Umbilical cord (tissue), 2 donors: Measurements from ENCODE around the gene FMO2. TPM values are rescaled to one million over a fixed set of nuclear protein-coding genes. Genes with fewer than 3 reads are reported as not detected.
"Not testable (repeated sequence)": the region's sequence is repeated elsewhere in the genome, so short reads cannot be mapped to it uniquely, and the experiment has no call there.

Experiments used
- DNase-seq: peaks from one replicate; pipeline ENCODE4 v3.0.0-alpha.2; 2015; ENCODE audit warnings: low spot score
- total RNA-seq: library from RNA; depleted of rRNA; stranded (reverse); fragments of >200 nt; gene quantifications from one replicate; pipeline ENCODE4 v1.2.3, GENCODE V29; 2014; ENCODE audit warnings: low replicate concordance; ENCODE audit not compliant: insufficient read depth

The FMO2 gene
- total RNA-seq, 1 donor from 2014 or later, result 15.4 TPM

DNA sequence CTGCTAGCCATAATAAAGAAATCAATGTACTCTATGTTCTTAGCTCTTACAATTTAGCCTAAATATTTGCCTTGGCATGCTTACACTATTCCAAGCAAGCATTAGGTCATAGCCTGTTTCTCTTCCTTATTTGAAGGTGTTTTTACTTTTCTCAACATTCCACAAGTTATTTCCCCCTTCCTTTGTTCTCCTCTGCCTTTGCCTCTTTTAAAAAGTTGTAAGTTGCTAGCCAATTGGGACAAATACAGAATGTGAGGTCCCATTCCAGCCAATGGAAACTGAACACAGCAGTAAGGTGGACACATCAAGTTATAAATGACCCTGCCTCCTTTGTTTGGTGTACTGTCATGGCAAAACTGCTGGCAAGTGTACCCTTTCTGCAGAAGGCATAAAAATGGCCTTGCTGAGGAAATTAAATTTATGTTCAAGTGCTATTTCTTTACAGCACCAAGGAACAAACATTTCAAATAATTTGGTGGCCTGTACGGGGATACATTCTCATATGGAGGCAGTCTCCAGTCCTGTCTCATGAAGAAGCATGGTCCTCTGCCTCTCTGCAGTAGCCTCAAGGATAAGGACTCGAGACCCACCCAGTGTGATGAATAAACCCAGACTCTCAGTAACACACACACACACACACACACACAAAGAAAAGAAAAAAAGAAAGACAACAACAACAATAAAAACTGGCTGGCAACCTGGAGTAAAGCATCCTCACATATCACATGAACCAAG lies 34.4 kb downstream of the FMO2 start:
- DNase-seq, result no peak

GRCh38 chr1:171220081-171220420 lies 35.0 kb downstream of the FMO2 start:
- DNase-seq, result no peak

- DNase-seq, result peak; percentile 77
Measured at GRCh38 chr1:171220581-171221054, 35.5 kb downstream of the FMO2 start.

- no peak for DNase-seq
Measured at GRCh38 chr1:171221665-171222591, 36.8 kb downstream of the FMO2 start.

DNA sequence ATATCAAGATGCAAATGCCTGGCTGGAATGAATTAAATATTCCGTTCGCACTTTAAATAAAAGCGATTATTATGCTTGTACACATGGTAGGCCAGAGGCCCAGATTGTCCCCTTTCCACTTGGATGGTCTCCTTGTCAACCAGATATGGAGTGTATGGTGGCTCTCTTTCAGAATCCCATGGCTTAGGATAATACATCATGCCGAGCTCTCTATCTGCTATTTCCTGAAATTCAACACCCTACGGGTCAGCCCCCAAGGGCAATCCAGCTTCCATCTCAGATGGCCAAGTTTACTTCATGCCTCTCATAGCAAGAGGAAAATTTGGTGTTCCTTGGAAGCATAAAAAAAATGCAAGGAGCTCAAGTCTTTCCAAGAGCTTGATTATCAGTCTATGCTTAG lies 37.8 kb downstream of the FMO2 start:
- no peak for DNase-seq

DNA sequence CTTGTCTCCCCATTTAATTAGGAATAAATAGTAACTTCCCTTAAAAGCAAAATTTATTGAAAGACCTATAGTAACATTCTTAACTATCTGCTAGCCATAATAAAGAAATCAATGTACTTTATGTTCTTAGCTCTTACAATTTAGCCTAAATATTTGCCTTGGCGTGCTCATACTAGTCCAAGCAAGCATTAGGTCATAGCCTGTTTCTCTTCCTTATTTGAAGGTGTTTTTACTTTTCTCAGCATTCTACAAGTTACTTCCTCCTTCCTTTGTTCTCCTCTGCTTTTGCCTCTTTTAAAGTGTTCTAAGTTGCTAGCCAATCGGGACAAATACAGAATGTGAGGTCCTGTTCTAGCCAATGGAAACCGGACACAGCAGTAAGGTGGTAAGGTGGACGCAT lies 39.2 kb downstream of the FMO2 start:
- not testable (repeated sequence) for DNase-seq

- DNase-seq, result peak; percentile 79
Measured at GRCh38 chr1:171226747-171227370, 41.8 kb downstream of the FMO2 start.

DNA sequence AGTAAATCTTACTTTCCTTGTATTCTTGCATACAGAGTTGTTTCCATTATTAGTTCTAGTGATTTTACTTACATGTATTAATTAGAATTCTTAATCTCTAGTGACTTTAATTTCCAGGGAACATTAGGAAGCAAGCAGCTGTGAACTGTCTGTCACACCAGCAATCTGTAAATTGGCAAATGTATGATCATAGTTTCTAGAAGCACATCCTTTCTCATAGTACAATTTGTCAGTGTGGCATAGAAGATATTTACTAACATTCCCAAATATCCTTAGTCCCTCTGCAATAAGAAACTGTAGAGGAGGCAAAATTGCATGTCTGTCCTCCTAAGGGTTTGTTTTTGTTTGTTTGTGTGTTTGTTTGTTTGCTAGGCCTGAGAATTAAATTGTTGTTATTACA lies 46.2 kb downstream of the FMO2 start:
- DNase-seq, result no peak

DNA sequence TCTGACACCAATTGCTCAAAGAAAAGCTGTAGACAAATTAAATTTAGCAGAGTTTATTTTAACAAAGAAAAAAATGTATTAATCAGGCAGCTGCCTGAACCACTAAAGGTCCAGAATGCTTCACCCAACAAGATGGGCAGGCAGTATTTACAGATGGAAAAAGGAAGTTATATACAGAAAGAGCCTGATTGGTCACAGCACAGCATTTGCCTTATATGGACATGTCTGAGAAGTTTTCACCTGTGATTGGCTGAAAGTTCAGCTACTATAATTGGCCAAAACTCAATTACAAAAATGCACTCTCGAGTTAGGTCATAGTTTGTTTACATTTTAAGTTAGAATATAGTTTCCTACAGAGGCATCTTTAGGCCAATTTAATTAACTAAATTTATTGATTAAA lies 48.1 kb downstream of the FMO2 start:
- no peak for DNase-seq

GRCh38 chr1:171236231-171236630 lies 51.1 kb downstream of the FMO2 start:
- not testable (repeated sequence) for DNase-seq

DNA sequence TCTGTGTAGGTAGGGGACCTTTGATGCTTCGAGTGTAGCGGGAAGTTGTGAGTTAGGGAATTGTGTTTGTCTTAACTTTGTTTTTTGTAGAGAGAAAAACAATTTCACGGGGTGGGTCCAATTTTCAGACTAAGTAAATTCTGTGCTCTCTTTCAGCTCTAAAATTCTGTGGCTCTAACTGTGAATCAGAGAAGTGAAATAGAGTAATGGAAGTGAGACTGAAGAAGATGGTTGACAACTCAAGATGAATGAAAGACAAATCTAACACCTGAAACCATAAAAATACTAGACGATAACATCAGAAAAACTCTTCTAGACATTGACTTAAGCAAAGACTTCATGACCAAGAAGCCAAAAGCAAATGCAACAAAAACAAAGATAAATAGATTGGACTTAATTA lies 58.8 kb downstream of the FMO2 start:
- DNase-seq, result no peak

DNA sequence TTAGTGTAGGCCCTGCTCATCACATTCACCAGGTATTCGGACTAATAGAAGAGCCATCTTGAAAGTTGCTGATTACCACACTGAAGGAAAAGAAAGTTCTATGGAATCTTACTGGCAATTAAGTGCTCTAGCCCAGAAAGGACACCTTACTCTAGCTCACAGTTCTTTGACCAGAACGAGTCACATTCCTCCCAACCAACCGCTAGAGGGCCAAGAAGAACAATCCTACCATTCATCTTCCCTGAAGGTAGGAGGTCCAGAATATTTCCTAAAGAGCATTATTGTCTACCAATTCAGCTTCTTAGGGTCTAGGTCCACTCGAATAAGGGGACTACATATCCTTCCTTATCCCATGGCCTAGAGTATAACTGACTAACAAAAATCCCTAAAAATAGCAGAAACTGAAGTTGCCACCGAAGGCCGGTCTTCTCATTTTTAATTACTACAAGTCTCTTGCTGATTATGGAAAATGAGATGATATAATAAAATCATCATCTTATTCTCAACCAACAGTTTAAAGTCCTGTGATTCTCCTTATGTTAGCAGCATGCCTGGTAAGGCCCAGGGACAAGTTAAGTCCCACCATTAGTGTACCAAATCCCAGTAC lies 60.5 kb downstream of the FMO2 start:
- DNase-seq, result peak; percentile 60

- no peak for DNase-seq
Measured at GRCh38 chr1:171247501-171247900, 62.4 kb downstream of the FMO2 start.

- no peak for DNase-seq
Measured at GRCh38 chr1:171248302-171248701, 63.2 kb downstream of the FMO2 start, which contains the start of gene FMO1. FMO1 (plus strand) TSS chr1:171248494; CDS start chr1:171258088, 9,594 bp downstream.

DNA sequence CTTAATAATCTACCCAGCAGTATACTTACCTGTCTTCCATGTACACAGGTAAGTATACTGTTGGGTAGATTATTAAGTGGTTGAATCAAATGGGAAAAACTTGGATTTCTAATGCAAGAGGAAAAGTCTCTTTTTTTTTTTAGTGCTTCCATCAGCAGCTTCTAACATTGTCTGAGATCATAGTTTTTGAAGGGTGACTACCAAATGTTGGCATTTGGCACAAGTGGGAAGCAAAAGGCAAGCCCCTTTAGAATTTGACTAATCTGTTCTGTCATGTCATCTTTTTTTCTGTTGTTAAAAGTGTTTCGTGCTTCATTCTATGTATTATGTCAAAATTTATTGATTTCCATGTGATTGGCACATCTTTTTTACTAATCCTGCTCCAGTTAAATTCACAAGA lies 63.7 kb downstream of the FMO2 start:
- DNase-seq, result no peak

GRCh38 chr1:171250263-171250662 lies 65.2 kb downstream of the FMO2 start:
- no peak for DNase-seq

DNA sequence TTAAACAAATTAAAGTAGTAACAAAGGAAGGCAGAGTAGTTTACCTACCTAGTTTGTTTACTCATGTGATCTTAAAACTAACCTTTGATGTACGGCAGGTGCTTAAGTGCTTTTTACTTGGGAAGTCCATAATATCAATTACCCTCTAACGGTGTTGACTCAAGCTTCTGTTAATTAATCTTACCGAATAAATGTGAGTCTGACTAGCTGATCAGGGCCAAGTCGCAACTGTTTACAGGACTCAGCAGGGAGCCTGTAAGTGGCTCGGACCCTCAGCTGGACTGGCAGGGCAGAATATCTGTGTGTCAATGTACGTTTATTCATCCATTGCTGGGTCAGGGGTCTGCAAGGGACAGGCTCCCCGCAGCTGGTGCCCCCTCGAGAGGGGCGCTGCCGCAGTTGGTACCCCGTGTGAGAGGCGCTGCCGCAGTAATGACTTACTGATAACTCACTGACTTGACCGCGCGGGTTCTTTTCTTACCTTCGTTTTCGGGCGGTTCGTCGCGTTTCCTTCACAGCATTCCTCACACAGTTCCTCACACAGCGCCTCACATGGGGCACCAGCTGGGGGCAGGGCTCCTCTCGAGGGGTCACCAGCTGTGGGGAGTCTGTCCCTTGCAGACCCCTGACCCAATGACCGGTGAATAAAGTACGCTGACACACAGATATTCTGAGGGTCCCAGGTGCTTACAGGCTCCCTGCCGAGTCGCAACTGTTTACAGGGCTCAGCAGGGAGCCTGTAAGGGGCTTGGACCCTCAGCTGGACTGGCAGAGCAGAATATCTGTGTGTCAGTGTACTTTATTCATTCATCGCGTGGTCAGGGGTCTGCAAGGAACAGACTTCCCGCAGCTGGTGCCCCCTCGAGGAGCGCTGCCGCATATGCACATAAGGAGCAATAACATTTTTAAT lies 66.2 kb downstream of the FMO2 start:
- peak; percentile 24 for DNase-seq

GRCh38 chr1:171251952-171252300 lies 66.8 kb downstream of the FMO2 start:
- DNase-seq, result no peak

GRCh38 chr1:171252482-171252881 lies 67.4 kb downstream of the FMO2 start:
- DNase-seq, result no peak

- DNase-seq, result no peak
Measured at GRCh38 chr1:171254859-171255258, 69.8 kb downstream of the FMO2 start.
